H1 (cell line): Measurements from ENCODE around the gene S100A6. TPM values are rescaled to one million over a fixed set of nuclear protein-coding genes. Genes with fewer than 3 reads are reported as not detected.

ENCODE experiments used
- CTCF ChIA-PET: fragments of 300-600 bp; sonication (Branson Sonifier 250); formaldehyde crosslinking; loops from one replicate; lab custom pipeline; 2021; ENCODE audit not compliant: partially characterized antibody; lab: Charles Lee
- POLR2A ChIA-PET: fragments of 300-600 bp; sonication (Branson Sonifier 250); formaldehyde crosslinking; loops from one replicate; lab custom pipeline; 2021; ENCODE audit warnings: inconsistent platforms; ENCODE audit not compliant: partially characterized antibody; lab: Charles Lee
- DNase-seq, 2 experiments: peaks; one replicate each; pipeline versions ENCODE4 v3.0.0 to v3.0.0-alpha.2; 2010 to 2022; ENCODE audit warnings: low spot score in 2 of 2, low read depth in 1 of 2, mixed read lengths in 1 of 2
- FAIRE-seq: peaks from 2 replicates; lab custom pipeline; 2011; peaks lifted over from hg19 to GRCh38; lab: Jason Lieb, UNC
- H2AFZ ChIP-seq: 2 replicates; pipeline ENCODE4 v1.8.1; 2012; ENCODE audit warnings: low read length, inconsistent platforms
- H2AK5ac ChIP-seq: 2 replicates; pipeline ENCODE4 v1.6.1; 2013; ENCODE audit warnings: low read depth, low read length
- H2BK120ac ChIP-seq: replicated peaks from 2 replicates; pipeline ENCODE3; 2013; ENCODE audit warnings: low read depth, low read length, inconsistent platforms
- H2BK12ac ChIP-seq: 2 replicates; pipeline ENCODE4 v1.6.1; 2013; ENCODE audit warnings: low read depth, low read length
- H2BK15ac ChIP-seq: 2 replicates; pipeline ENCODE4 v1.6.1; 2013; ENCODE audit warnings: low read length
- H2BK20ac ChIP-seq: 2 replicates; pipeline ENCODE4 v1.6.1; 2013; ENCODE audit warnings: low read length
- H2BK5ac ChIP-seq: 2 replicates; pipeline ENCODE4 v1.6.1; 2013; ENCODE audit warnings: low read depth, low read length
- H3K14ac ChIP-seq: 2 replicates; pipeline ENCODE4 v1.6.1; 2013; ENCODE audit warnings: inconsistent platforms; ENCODE audit not compliant: insufficient read length
- H3K18ac ChIP-seq: 2 replicates; pipeline ENCODE4 v1.6.1; 2013; ENCODE audit warnings: low read length; ENCODE audit errors: extremely low read depth
- H3K23ac ChIP-seq: 2 replicates; pipeline ENCODE4 v1.6.1; 2013; ENCODE audit warnings: inconsistent platforms; ENCODE audit not compliant: insufficient read length
- H3K23me2 ChIP-seq: 2 replicates; pipeline ENCODE4 v1.6.1; 2013; ENCODE audit warnings: low read depth, low read length
- H3K27ac ChIP-seq: 2 replicates; pipeline ENCODE4 v1.6.1; 2011; ENCODE audit warnings: low read depth, low read length, inconsistent platforms
- H3K27me3 ChIP-seq, 4 experiments: replicated peaks in 1 of 4; 1 replicate in 1 of 4; 2 replicates in 3 of 4; pipeline versions ENCODE4 v1.6.1 to v1.8.1; 2011 to 2013; ENCODE audit warnings: low read length in 3 of 4, mild to moderate bottlenecking in 3 of 4, inconsistent platforms in 2 of 4, mixed read lengths in 2 of 4, moderate library complexity in 1 of 4; ENCODE audit not compliant: control insufficient read depth in 3 of 4, insufficient read depth in 3 of 4; ENCODE audit errors: extremely low read depth in 1 of 4
- H3K36me3 ChIP-seq, 4 experiments: 2 replicates each; pipeline versions ENCODE4 v1.6.1 to v1.8.1; 2011 to 2013; ENCODE audit warnings: mild to moderate bottlenecking in 4 of 4, low read length in 3 of 4, moderate library complexity in 2 of 4, control low read depth in 1 of 4, inconsistent platforms in 1 of 4; ENCODE audit not compliant: insufficient read depth in 4 of 4, control insufficient read depth in 2 of 4
- H3K4ac ChIP-seq: replicated peaks from 2 replicates; pipeline ENCODE3; 2013; ENCODE audit warnings: low read length, low read depth, mixed read lengths, inconsistent platforms; ENCODE audit not compliant: insufficient read length
- H3K4me1 ChIP-seq, 4 experiments: replicated peaks in 1 of 4; 1 replicate in 1 of 4; 2 replicates in 3 of 4; pipeline versions ENCODE4 v1.6.1 to v1.8.1; 2011 to 2013; ENCODE audit warnings: low read length in 3 of 4, inconsistent platforms in 2 of 4, mixed read lengths in 1 of 4; ENCODE audit not compliant: insufficient read depth in 4 of 4, control insufficient read depth in 3 of 4
- H3K4me2 ChIP-seq, 2 experiments: 2 replicates each; pipeline versions ENCODE4 v1.6.1 to v1.8.1; 2011 to 2013; ENCODE audit warnings: low read depth in 2 of 2, low read length in 2 of 2, control low read depth in 1 of 2, inconsistent platforms in 1 of 2, mild to moderate bottlenecking in 1 of 2; ENCODE audit not compliant: insufficient read depth in 1 of 2
- H3K4me3 ChIP-seq, 4 experiments: fragments of 200-600, 300-600 bp in 1 of 4; sonication (generic), shearing (Covaris generic), sonication (Bioruptor Twin) in 1 of 4; 2 replicates each; pipeline versions ENCODE4 v1.5.1 to v1.8.1; 2011 to 2016; ENCODE audit warnings: low read length in 4 of 4, low read depth in 3 of 4, control low read depth in 2 of 4, inconsistent platforms in 2 of 4, mild to moderate bottlenecking in 2 of 4, mixed read lengths in 1 of 4, moderate library complexity in 1 of 4; ENCODE audit not compliant: insufficient read depth in 2 of 4; ENCODE audit errors: extremely low read depth in 1 of 4
- H3K56ac ChIP-seq: replicated peaks from 2 replicates; pipeline ENCODE3; 2013; ENCODE audit warnings: low read depth, mild to moderate bottlenecking, mixed read lengths, low read length, inconsistent platforms; ENCODE audit not compliant: insufficient read length
- H3K79me1 ChIP-seq: 2 replicates; pipeline ENCODE4 v1.6.1; 2013; ENCODE audit warnings: low read depth, low read length, control low read depth
- H3K79me2 ChIP-seq, 2 experiments: 2 replicates each; pipeline versions ENCODE4 v1.6.1 to v1.8.1; 2012 to 2013; ENCODE audit warnings: low read length in 2 of 2, mild to moderate bottlenecking in 2 of 2, inconsistent platforms in 1 of 2; ENCODE audit not compliant: insufficient read depth in 2 of 2, control insufficient read depth in 1 of 2
- H3K9ac ChIP-seq, 4 experiments: replicated peaks in 1 of 4; 1 replicate in 1 of 4; 2 replicates in 3 of 4; pipeline versions ENCODE4 v1.6.1 to v1.8.1; 2011 to 2013; ENCODE audit warnings: low read depth in 3 of 4, low read length in 3 of 4, control low read depth in 2 of 4, mild to moderate bottlenecking in 2 of 4, moderate library complexity in 2 of 4, inconsistent platforms in 1 of 4; ENCODE audit errors: extremely low read depth in 1 of 4
- H3K9me3 ChIP-seq, 2 experiments: 2 replicates each; pipeline versions ENCODE4 v1.6.1 to v1.8.1; 2012 to 2013; ENCODE audit warnings: mild to moderate bottlenecking in 2 of 2, moderate library complexity in 2 of 2, control low read depth in 1 of 2, inconsistent platforms in 1 of 2, low read depth in 1 of 2, low read length in 1 of 2, mixed read lengths in 1 of 2; ENCODE audit not compliant: insufficient read depth in 2 of 2
- H4K20me1 ChIP-seq, 2 experiments: replicated peaks in 1 of 2; 2 replicates each; pipeline versions ENCODE3 to v1.8.1; 2011 to 2013; ENCODE audit warnings: inconsistent platforms in 2 of 2, low read length in 2 of 2, mild to moderate bottlenecking in 1 of 2; ENCODE audit not compliant: insufficient read depth in 2 of 2, control insufficient read depth in 1 of 2
- H4K5ac ChIP-seq: 2 replicates; pipeline ENCODE4 v1.6.1; 2013; ENCODE audit warnings: low read length, low read depth, mixed read lengths, inconsistent platforms; ENCODE audit not compliant: insufficient read length
- H4K8ac ChIP-seq: 2 replicates; pipeline ENCODE4 v1.8.0; 2013; ENCODE audit warnings: mild to moderate bottlenecking, moderate library complexity, low read length, inconsistent platforms; ENCODE audit not compliant: insufficient read depth; ENCODE audit errors: extremely low read depth
- H4K91ac ChIP-seq: replicated peaks from 2 replicates; pipeline ENCODE3; 2013; ENCODE audit warnings: low read length, mixed read lengths, inconsistent platforms; ENCODE audit not compliant: insufficient read length
- ATF2 ChIP-seq: IDR thresholded peaks from 2 replicates; pipeline ENCODE4 v1.6.1; 2012; ENCODE audit warnings: low read length, inconsistent platforms
- E2F6 ChIP-seq: IDR thresholded peaks from 2 replicates; pipeline ENCODE4 v1.6.1; 2012; ENCODE audit warnings: inconsistent platforms
- JUN ChIP-seq: IDR thresholded peaks from 2 replicates; pipeline ENCODE4 v1.6.1; 2011; ENCODE audit warnings: low read depth, mild to moderate bottlenecking, improper control_type of control experiment, low read length
- KDM4A ChIP-seq: IDR thresholded peaks from one replicate; pipeline ENCODE4 v1.7.1; 2012; ENCODE audit warnings: low read depth, mild to moderate bottlenecking, moderate library complexity, low read length, inconsistent platforms; ENCODE audit not compliant: severe bottlenecking
- MAFK ChIP-seq: IDR thresholded peaks from 2 replicates; pipeline ENCODE4 v1.6.1; 2012; ENCODE audit warnings: low read depth, mild to moderate bottlenecking, improper control_type of control experiment, low read length
- MAX ChIP-seq: IDR thresholded peaks from 2 replicates; pipeline ENCODE4 v1.6.1; 2012; ENCODE audit warnings: inconsistent platforms
- SP1 ChIP-seq: IDR thresholded peaks from 2 replicates; pipeline ENCODE4 v1.6.1; 2011; ENCODE audit warnings: low read depth, low read length
- SP2 ChIP-seq: IDR thresholded peaks from 2 replicates; pipeline ENCODE4 v1.6.1; 2012; ENCODE audit warnings: mild to moderate bottlenecking, low read length, inconsistent platforms
- TAF1 ChIP-seq: IDR thresholded peaks from 2 replicates; pipeline ENCODE4 v1.6.1; 2011; ENCODE audit warnings: mild to moderate bottlenecking, low read depth, low read length
- TCF12 ChIP-seq: IDR thresholded peaks from 2 replicates; pipeline ENCODE4 v1.6.1; 2011; ENCODE audit warnings: low read depth, mild to moderate bottlenecking, low read length
- YY1 ChIP-seq: IDR thresholded peaks from 2 replicates; pipeline ENCODE4 v1.6.1; 2011; ENCODE audit warnings: low read depth, mild to moderate bottlenecking, low read length
- WGBS, 2 experiments: shearing (Covaris generic) in 1 of 2; methylation state at CpG; one replicate each; pipeline versions ENCODE4 v1.1.6 to v1.1.7; 2013 to 2015; ENCODE audit warnings: low lambda C conversion rate in 2 of 2, mixed read lengths in 2 of 2, inconsistent platforms in 1 of 2, low coverage in 1 of 2, missing lambda C conversion rate in 1 of 2; ENCODE audit not compliant: insufficient replicate concordance in 2 of 2, insufficient coverage in 1 of 2, insufficient read length in 1 of 2; ENCODE audit errors: extremely low coverage in 1 of 2, missing lambda C conversion rate in 1 of 2; 5-methylcytosine and 5-hydroxymethylcytosine counted together
- polyA plus RNA-seq, 7 experiments: library from polyadenylated mRNA; depleted of rRNA in 3 of 7; stranded (reverse) in 5 of 7; unstranded in 2 of 7; fragments of >200 nt in 5 of 7; fragments of 200-250 nt in 2 of 7; gene quantifications; 1 replicate in 5 of 7; 2 replicates in 1 of 7; 4 replicates in 1 of 7; pipeline versions ENCODE4 v1.2.1 to v1.2.3, GENCODE V29; 2011 to 2013; ENCODE audit warnings: missing spikeins in 2 of 7, mixed read lengths in 2 of 7
- total RNA-seq: library from RNA; stranded (reverse); fragmentation: NEBNext Ultra II Directional; extraction: Animal tissue kit (Norgen Biotek cat#: 25700); gene quantifications from 2 replicates; pipeline ENCODE4 v1.2.1, GENCODE V29; 2021

The S100A6 gene
- total and polyA plus RNA-seq, 2 of the 8 experiments (the other 6 are each of a cell fraction or from before 2014, with no cell fraction given), result 11.1 to 63.0 TPM

- no peak overlapping the region for H4K8ac ChIP-seq
- H3K27me3 ChIP-seq, result no peaks in the 10 kb centered on the region; a peak in 2 of 7 replicates
- H2BK5ac ChIP-seq, result no peak overlapping the region
- no peak overlapping the region for H3K4me2 ChIP-seq
- no peak for FAIRE-seq
- H3K4ac ChIP-seq, result no peak overlapping the region
- H2BK15ac ChIP-seq, result no peak overlapping the region
- no peak overlapping the region for H4K5ac ChIP-seq
- no peak overlapping the region for H2BK12ac ChIP-seq
- no peaks in the 10 kb centered on the region for H4K20me1 ChIP-seq
- WGBS, 2 experiments, result 86% methylated on average over 9 of the region's 11 CpGs; no CpG with 5 or more reads in 1 of the 2 experiments
- H3K79me1 ChIP-seq, result no peaks in the 10 kb centered on the region
- H2BK120ac ChIP-seq, result no peak overlapping the region
- H2AK5ac ChIP-seq, result no peak overlapping the region
- ChIA-PET CTCF (interaction anchor here (0.9 to 5.3 kb wide), 19 partner anchors 7 to 155 kb away, joined by 3 to 86 read pairs (median 5); partner anchors contain the start of genes S100A1, S100A13 and S100A14), POLR2A (interaction anchor here (1.7 kb wide), 1 partner anchor 126 kb away, joined by 4 read pairs; the partner anchor contains the start of gene CHTOP)
- H3K9ac ChIP-seq, result no peak overlapping the region
- no peak overlapping the region for H2AFZ ChIP-seq
- H3K4me3 ChIP-seq, result no peak overlapping the region
- no peaks in the 10 kb centered on the region for H3K36me3 ChIP-seq
- no peak overlapping the region for H2BK20ac ChIP-seq
- no peaks in the 10 kb centered on the region for H3K9me3 ChIP-seq
- no peaks in the 10 kb centered on the region for H3K23me2 ChIP-seq
- no peak overlapping the region for H3K23ac ChIP-seq
- peaks cover 0 to 2% (median 0%) of the 10 kb centered on the region in 4 experiments; a peak in 3 of 7 replicates for H3K4me1 ChIP-seq
- H3K14ac ChIP-seq, result no peak overlapping the region
- H3K18ac ChIP-seq, result no peak overlapping the region
- no peaks in the 10 kb centered on the region for H3K79me2 ChIP-seq
- DNase-seq, result no peak
- no peak overlapping the region for H3K56ac ChIP-seq
- H4K91ac ChIP-seq, result no peak overlapping the region
- H3K27ac ChIP-seq, result no peak overlapping the region
- TF ChIP-seq MAFK, result no peak
- TF ChIP-seq YY1, result no peak
- no peak for TF ChIP-seq E2F6
- TF ChIP-seq ATF2, result no peak
- TF ChIP-seq TAF1, result no peak
- TF ChIP-seq TCF12, result no peak
- TF ChIP-seq KDM4A, result no peak
- TF ChIP-seq SP1, result no peak
- TF ChIP-seq SP2, result no peak
- no peak for TF ChIP-seq JUN
- no peak for TF ChIP-seq MAX
These were observed 27.7 kb downstream of the S100A6 start for GRCh38 chr1:153507926-153508583.
